ENCODE measurements around the gene NUFIP2. TPM values are rescaled to one million over a fixed set of nuclear protein-coding genes. Genes with fewer than 3 reads are reported as not detected.

Gene NUFIP2
- total RNA-seq, 1 donor from 2014 or later = 35.8 TPM

DNA sequence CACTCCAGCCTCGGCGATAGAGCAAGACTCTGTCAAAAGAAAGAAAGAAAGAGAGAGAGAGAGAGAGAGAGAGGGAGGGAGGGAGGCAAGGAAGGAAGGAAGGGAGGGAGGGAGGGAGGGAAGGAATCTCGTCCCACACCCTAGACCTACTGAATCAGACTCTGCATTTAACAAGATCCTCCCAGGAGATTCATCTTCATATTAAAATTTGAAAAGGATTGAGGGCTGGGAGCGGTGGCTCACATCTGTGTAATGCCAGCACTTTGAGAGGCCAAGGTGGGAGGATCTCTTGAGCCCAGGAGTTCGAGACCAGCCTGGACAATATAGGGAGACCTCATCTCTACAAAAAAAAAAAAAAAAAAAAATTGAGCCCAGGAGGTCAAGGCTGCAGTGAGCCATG, 33.5 kb upstream of the NUFIP2 start:
- TF ChIP-seq CTCF (IDR thresholded peaks at IDR 0.05; ENCODE audit: insufficient read depth, low read length, poor library complexity, severe bottlenecking) = no peak
- Histone ChIP-seq H3K36me3 (ENCODE audit: control insufficient read depth, insufficient read depth, low read length) (no peaks in the 10 kb centered on the region), H3K4me3 (ENCODE audit: low read depth, low read length) (no peak overlapping the region), H3K27me3 (ENCODE audit: control insufficient read depth, insufficient read depth, low read length) (no peaks in the 10 kb centered on the region)
- DNase-seq (ENCODE audit: low read depth) = no peak

GRCh38 chr17:29326023-29326813, 32.3 kb upstream of the NUFIP2 start:
- TF ChIP-seq CTCF (IDR thresholded peaks at IDR 0.05; ENCODE audit: insufficient read depth, low read length, poor library complexity, severe bottlenecking) = no peak
- Histone ChIP-seq H3K27me3 (ENCODE audit: control insufficient read depth, insufficient read depth, low read length) (no peaks in the 10 kb centered on the region), H3K36me3 (ENCODE audit: control insufficient read depth, insufficient read depth, low read length) (no peaks in the 10 kb centered on the region), H3K4me3 (ENCODE audit: low read depth, low read length) (no peak overlapping the region)
- DNase-seq (ENCODE audit: low read depth) = no peak

DNA sequence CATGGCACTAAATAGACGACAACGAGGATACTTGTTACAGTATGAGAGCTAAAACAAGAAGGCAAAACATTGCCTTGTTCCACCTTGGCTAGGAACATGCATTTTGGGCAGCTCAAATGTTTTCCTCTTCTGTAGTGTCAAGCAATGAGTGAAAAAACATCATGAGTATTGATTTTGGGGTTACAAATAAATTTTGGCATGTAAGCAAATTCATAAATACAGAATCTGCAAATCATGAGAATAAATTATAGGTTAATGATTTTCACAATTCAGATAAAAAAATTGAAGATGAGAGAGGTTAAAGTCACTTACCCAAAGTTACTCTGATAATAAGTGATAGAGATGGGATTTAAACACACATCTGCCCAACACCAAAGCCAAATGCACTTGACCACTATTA, 28.4 kb upstream of the NUFIP2 start:
- no peaks in the 10 kb centered on the region for H3K36me3 ChIP-seq (ENCODE audit: control insufficient read depth, insufficient read depth, low read length)
- no peak for TF ChIP-seq CTCF (IDR thresholded peaks at IDR 0.05; ENCODE audit: insufficient read depth, low read length, poor library complexity, severe bottlenecking)
- H3K4me3 ChIP-seq (ENCODE audit: low read depth, low read length) = no peak overlapping the region

DNA sequence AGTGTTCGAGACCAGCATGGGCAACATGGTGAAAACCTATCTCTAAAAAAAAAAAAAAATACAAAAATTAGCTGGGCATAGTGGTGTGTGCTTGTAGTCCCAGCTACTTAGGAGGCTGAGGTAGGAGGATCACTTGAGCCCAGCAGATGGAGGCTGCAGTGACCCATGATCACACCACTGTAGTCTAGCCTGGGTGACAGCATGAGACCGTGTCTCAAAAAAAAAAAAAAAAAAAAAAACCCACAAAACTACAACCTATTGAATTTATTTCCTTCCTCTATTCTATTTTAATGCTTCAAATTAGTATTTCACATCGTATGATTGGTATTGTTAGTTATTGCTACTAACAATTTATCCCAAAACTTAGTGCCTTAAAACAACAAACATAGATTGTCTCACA, 9.4 kb upstream of the NUFIP2 start:
- no peak for DNase-seq (ENCODE audit: low read depth)
- H3K4me3 ChIP-seq (ENCODE audit: low read depth, low read length) = no peak overlapping the region
- H3K36me3 ChIP-seq (ENCODE audit: control insufficient read depth, insufficient read depth, low read length) = no peaks in the 10 kb centered on the region
- H3K27me3 ChIP-seq (ENCODE audit: control insufficient read depth, insufficient read depth, low read length) = no peaks in the 10 kb centered on the region
- TF ChIP-seq CTCF (IDR thresholded peaks at IDR 0.05; ENCODE audit: insufficient read depth, low read length, poor library complexity, severe bottlenecking) = no peak

More for the DNA sequence above, 28.4 kb upstream of the NUFIP2 start:
- DNase-seq (ENCODE audit: low read depth) = no peak
- H3K27me3 ChIP-seq (ENCODE audit: control insufficient read depth, insufficient read depth, low read length) = no peaks in the 10 kb centered on the region

DNA sequence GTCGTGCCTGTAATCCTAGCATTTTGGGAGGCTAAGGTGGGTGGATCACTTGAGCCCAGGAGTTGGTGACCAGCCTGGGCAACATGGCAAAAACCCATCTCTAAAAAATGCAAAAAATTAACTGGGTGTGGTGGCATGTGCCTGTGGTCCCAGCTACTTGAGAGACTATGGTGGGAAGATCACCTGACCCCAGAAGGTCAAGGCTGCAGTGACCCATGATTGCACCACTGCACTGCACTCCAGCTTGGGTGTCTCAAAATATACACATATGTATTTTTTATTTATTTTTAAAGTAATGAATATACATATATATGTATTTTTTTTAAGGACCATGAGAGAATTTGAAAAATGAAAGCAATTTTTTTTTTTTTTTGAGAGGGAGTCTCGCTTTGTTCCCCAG, 5.1 kb upstream of the NUFIP2 start:
- DNase-seq (ENCODE audit: low read depth) = no peak
- Histone ChIP-seq H3K4me3 (ENCODE audit: low read depth, low read length) (no peak overlapping the region), H3K36me3 (ENCODE audit: control insufficient read depth, insufficient read depth, low read length) (no peaks in the 10 kb centered on the region), H3K27me3 (ENCODE audit: control insufficient read depth, insufficient read depth, low read length) (no peaks in the 10 kb centered on the region)
- TF ChIP-seq CTCF (IDR thresholded peaks at IDR 0.05; ENCODE audit: insufficient read depth, low read length, poor library complexity, severe bottlenecking) = no peak

GRCh38 chr17:29295420-29295819, 1.5 kb upstream of the NUFIP2 start:
- DNase-seq (ENCODE audit: low read depth) = no peak
- no peak for TF ChIP-seq CTCF (IDR thresholded peaks at IDR 0.05; ENCODE audit: insufficient read depth, low read length, poor library complexity, severe bottlenecking)
- Histone ChIP-seq H3K27me3 (ENCODE audit: control insufficient read depth, insufficient read depth, low read length) (no peaks in the 10 kb centered on the region), H3K4me3 (ENCODE audit: low read depth, low read length) (no peak overlapping the region), H3K36me3 (ENCODE audit: control insufficient read depth, insufficient read depth, low read length) (no peaks in the 10 kb centered on the region)

All from kidney epithelial cell (primary cell).